Activated CD4-positive, CD25-positive, alpha-beta regulatory T cell treated with anti-CD3 and anti-CD28 coated beads, Interleukin-2, amount 50 U/mL, for 16 hours (primary cell): ENCODE measurements around the gene CDC6.

Experiments
- DNase-seq: peaks from one replicate; pipeline ENCODE4 v3.0.0-alpha.2; 2020; ENCODE audit warnings: low read depth, low spot score

Gene CDC6

GRCh38 chr17:40323391-40324381 lies 36.0 kb downstream of the CDC6 start:
- DNase-seq = no peak

DNA sequence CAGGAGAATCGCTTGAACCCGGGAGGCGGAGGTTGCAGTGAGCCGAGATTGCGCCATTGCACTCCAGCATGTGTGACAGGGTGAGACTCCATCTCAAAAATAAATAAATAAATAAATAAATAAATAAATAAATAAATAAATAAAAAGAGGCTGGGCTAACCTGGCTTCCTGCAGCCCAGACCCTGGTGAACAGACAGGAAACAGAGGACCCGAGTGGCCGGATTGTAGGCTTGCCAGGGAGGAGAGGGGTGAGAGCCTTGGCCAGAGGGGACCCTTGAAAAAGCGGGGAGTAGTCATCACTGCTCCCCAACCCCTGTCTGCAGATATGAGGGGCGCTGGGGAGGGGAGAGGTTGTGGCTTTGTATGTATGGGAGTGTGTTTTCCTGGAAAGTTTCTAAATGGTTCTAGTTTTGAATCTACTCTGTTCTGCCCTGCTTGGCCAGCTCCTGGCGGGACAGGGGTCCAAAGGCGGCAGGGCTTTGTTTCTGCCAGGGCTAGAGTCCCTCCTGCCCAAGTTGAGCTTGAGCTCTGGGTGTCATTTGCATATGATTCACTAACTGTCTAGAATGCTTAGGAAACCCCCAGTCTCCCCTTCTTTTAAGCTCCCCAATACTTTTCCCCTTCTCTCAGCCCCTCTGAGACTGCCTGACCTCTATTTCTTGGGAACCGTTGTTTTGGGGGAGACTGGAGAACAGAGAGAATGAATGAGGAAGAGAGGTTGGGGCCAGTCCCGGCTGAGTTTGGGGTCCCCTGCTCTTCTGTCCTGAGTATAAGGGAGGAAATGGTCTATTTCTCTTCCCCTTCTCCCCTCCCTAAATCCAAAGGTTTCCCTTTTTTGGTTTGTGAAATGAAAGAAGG lies 37.7 kb downstream of the CDC6 start:
- no peak for DNase-seq

DNA sequence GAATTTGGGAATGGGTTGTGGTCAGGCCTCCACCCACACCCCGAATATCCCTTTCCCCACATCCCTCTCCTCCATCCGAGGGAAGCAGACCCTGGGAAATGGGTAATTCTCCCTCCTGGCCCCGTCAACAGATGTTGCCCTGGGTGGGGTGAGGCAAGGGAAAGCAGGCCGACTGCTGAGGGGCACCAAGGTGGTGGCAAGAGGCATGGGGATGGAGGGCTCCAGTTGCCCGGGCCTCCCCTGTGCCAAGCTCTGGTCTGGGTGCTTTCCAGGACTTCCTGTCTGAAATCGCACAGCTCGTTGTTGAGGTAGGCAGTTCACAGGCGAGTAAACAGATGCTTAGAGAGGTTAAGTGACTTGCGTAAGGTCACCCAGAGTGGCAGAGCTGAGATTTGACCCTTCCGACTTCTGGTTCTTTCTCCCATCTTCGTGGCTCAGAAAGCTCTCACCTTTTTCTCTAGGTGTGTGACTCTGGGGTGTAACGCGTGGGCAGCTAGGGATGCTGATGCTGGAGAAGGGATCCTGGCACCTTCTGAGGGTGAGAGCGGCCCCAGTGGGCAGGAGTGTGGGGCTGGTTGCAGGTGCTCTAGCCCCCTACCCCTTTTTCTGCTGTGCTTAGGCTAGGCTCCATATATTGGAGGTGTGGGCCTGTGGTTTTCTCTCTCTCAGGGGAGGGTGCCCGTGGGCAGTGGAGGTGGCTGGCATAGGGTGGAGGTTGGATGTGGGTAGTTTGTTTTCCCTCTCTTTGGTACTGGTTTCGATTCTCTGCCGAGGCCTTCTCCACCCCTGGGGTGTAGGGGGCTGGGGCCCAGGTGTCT lies 38.5 kb downstream of the CDC6 start:
- no peak for DNase-seq

DNA sequence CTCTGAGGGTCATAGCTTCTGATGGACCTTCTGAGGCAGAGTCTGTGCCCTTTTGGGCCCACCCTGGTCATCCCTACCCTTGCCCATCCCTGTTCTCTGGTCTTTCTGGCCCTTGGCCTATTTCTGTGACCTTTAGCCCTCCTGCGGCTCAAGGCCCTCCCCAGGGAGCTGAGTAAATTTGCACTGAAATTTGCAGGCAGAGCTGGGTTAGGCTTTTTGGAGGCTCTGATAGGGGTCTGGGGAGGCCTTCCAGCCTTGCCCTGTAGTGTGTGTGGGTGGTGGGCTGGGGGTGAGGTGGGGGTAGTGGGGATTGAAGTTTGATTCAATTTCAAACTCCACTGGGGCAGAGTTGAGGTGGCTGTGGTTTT lies 39.1 kb downstream of the CDC6 start:
- DNase-seq = no peak

- DNase-seq = no peak
Observed at GRCh38 chr17:40327244-40327729, 39.6 kb downstream of the CDC6 start.

- no peak for DNase-seq
Observed at GRCh38 chr17:40327735-40328385, 40.2 kb downstream of the CDC6 start.

GRCh38 chr17:40328386-40328766 lies 40.7 kb downstream of the CDC6 start:
- no peak for DNase-seq

DNA sequence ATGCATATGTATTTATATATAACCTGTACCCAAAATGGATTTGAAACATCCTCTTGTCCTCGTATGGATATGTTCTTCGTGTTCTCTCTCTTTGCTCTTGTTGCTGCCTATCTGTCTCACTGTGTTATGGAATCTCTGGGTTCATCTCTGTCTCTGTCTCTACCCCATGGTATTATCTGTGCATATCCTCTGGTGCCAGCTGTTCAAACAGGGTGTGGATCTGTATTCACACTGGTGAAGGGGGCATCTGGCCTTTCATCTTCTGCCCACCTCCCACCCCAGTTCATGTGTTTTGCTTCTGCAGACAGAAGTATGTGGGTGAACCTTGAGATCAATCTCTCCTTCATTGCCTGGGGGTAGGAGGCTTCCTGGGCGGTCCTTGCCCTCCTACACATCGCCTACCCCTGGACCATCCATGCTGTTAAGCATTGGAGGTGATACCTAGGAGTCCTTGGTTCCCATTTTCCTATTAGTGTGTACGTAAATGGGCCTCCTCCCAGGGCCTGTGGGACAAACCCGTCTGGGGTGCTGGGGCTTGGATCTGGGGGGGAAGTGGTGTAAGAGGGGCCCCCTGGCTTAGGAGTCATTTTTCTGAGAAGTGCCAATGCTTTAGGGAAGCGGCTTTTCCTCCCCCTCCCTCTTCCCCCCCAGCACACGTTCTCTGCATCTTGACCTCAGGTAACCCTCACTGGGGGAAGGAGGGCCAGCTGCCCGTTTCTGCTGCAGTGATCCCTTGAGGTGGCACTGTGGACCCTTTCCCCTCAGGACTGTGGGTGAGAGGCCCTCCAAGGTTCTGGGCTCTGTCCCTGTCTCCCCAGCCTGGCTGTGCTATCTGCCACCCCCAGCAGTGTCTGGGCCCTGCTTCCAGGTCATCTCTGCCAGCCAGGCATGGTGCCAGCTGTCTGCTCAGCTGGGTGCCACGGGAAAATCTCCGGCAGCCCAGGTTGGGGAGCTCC lies 42.4 kb downstream of the CDC6 start:
- DNase-seq = no peak

GRCh38 chr17:40330850-40331470 lies 43.3 kb downstream of the CDC6 start:
- no peak for DNase-seq

GRCh38 chr17:40331743-40332641 lies 44.3 kb downstream of the CDC6 start:
- DNase-seq = no peak

DNA sequence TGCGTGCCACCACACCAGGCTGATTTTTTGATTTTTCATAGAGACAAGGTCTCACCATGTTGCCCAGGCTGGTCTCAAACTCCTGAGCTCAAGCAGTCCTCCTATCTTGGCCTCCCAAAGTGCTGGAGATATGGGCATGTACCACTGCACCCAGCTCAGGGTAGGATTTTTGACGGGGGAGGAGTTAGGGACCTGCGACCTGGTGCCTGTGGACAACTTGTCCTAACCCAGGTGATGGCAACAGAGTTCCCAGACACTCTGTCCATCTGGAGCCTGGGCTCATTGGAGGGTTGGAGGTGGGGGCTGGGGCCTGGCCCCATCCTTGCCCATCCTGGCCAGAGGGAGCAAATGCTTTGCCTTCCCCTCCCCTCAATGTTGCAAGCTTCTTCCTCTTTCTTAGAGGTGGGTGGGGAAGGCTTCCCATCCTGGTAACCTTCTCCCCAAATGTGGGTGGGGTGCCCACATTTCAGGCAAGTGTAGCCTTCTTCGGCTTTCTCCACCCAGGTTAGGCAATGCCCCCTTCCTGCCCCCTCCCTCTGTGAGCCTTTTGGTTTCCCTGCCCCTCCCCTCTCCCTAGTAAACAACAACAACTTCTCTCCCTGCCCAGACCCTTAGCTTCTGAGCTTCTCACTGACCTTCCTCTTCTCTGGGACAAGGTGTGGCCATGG lies 46.2 kb downstream of the CDC6 start:
- no peak for DNase-seq

DNA sequence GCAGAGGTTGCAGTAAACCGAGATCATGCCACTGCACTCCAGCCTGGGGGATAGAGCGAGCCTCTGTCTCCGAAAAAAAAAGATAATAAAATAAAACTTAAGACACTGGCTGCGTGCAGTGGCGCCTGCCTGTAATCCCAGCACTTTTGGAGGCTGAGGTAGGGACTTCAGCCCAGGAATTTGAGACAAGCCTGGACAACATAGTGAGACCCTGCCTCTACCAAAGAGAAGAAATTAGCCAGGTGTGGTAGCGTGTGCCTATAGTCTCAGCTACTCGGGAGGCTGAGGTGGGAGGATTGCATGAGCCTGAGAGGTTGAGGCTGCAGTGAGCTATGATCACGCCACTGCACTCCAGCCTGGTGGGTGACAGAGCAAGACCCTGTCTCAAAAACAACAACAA lies 47.9 kb downstream of the CDC6 start:
- no peak for DNase-seq

DNA sequence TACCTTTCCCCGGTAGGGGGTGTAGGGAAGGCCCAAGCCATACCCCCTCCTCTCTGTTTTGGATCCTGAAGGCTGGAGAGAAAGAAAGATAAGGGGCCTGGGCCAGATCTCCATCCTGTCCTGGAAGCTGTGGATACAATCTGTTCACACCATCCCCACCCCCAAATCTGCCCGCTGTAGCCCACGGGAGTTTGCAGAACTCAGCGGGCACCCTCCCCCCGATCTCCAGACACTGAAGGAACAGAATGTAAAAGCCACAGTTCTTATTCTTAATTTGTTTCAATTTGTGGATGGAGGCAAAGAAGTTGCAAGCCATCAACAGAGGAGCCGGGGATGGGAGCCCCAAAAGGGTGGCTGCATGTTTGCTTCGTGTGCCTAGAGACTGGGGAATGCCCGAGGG lies 49.7 kb downstream of the CDC6 start:
- DNase-seq = no peak

GRCh38 chr17:40338058-40338457 lies 50.4 kb downstream of the CDC6 start:
- DNase-seq = no peak

- DNase-seq = no peak
Observed at GRCh38 chr17:40338941-40339649, 51.4 kb downstream of the CDC6 start.

- DNase-seq = no peak
Observed at GRCh38 chr17:40340327-40340726, 52.6 kb downstream of the CDC6 start.
